Mesenchymal stem cell (in vitro differentiated cells and primary cell): ENCODE measurements around the gene ZEB1.

Experiments used
- DNase-seq: peaks from one replicate; pipeline ENCODE4 v3.0.0-alpha.2; 2013
- H2AFZ ChIP-seq: one replicate; pipeline ENCODE4 v1.6.1; 2013; ENCODE audit warnings: low read depth, mild to moderate bottlenecking, control low read depth, inconsistent platforms, low read length, moderate library complexity
- H2AK5ac ChIP-seq: 2 replicates; pipeline ENCODE4 v1.6.1; 2013; ENCODE audit warnings: low read length, moderate library complexity, mild to moderate bottlenecking, inconsistent platforms; ENCODE audit not compliant: severe bottlenecking
- H2BK120ac ChIP-seq: one replicate; pipeline ENCODE4 v1.6.1; 2013; ENCODE audit warnings: low read depth, mild to moderate bottlenecking, inconsistent platforms, low read length, moderate library complexity
- H2BK12ac ChIP-seq, 2 experiments: one replicate each; pipeline ENCODE4 v1.6.1; 2013; ENCODE audit warnings: inconsistent platforms in 2 of 2, low read length in 2 of 2, mild to moderate bottlenecking in 2 of 2, moderate library complexity in 2 of 2, control low read depth in 1 of 2
- H2BK15ac ChIP-seq: one replicate; pipeline ENCODE4 v1.6.1; 2013; ENCODE audit warnings: mild to moderate bottlenecking, low read depth, inconsistent platforms; ENCODE audit not compliant: poor library complexity, severe bottlenecking
- H2BK5ac ChIP-seq: 2 replicates; pipeline ENCODE4 v1.6.1; 2013; ENCODE audit warnings: low read depth, mild to moderate bottlenecking, low read length, control low read depth, inconsistent platforms; ENCODE audit not compliant: poor library complexity, severe bottlenecking
- H3K14ac ChIP-seq, 2 experiments: one replicate each; pipeline ENCODE4 v1.6.1; 2013; ENCODE audit warnings: inconsistent platforms in 2 of 2, low read length in 2 of 2, control low read depth in 1 of 2, mild to moderate bottlenecking in 1 of 2, moderate library complexity in 1 of 2
- H3K18ac ChIP-seq, 2 experiments: one replicate each; pipeline ENCODE4 v1.6.1; 2013; ENCODE audit warnings: inconsistent platforms in 2 of 2, low read length in 2 of 2, control low read depth in 1 of 2, low read depth in 1 of 2, mild to moderate bottlenecking in 1 of 2
- H3K23ac ChIP-seq, 2 experiments: one replicate each; pipeline ENCODE4 v1.6.1; 2013; ENCODE audit warnings: inconsistent platforms in 2 of 2, low read length in 2 of 2, mild to moderate bottlenecking in 2 of 2, moderate library complexity in 2 of 2, control low read depth in 1 of 2
- H3K27ac ChIP-seq: 2 replicates; pipeline ENCODE4 v1.5.1; 2013; ENCODE audit warnings: mild to moderate bottlenecking, moderate library complexity, low read length, control low read depth, inconsistent platforms; ENCODE audit not compliant: poor library complexity, severe bottlenecking
- H3K27me3 ChIP-seq, 2 experiments: 2 replicates each; pipeline versions ENCODE4 v1.6.1 to v1.7.0; 2013; ENCODE audit warnings: low read length in 2 of 2, mild to moderate bottlenecking in 2 of 2, moderate library complexity in 2 of 2, control low read depth in 1 of 2, inconsistent platforms in 1 of 2; ENCODE audit not compliant: control insufficient read depth in 1 of 2, insufficient read depth in 1 of 2
- H3K36me3 ChIP-seq, 2 experiments: 2 replicates each; pipeline versions ENCODE4 v1.6.1 to v1.7.0; 2013; ENCODE audit warnings: low read length in 2 of 2, control low read depth in 1 of 2, inconsistent platforms in 1 of 2, low read depth in 1 of 2, mild to moderate bottlenecking in 1 of 2; ENCODE audit not compliant: insufficient read depth in 2 of 2, control insufficient read depth in 1 of 2
- H3K4ac ChIP-seq, 2 experiments: one replicate each; pipeline ENCODE4 v1.6.1; 2013; ENCODE audit warnings: inconsistent platforms in 2 of 2, low read length in 2 of 2, mild to moderate bottlenecking in 2 of 2, moderate library complexity in 2 of 2, control low read depth in 1 of 2, low read depth in 1 of 2
- H3K4me1 ChIP-seq: 2 replicates; pipeline ENCODE4 v1.6.1; 2013; ENCODE audit warnings: low read depth, low read length, control low read depth; ENCODE audit not compliant: control insufficient read depth, insufficient read depth
- H3K4me2 ChIP-seq: 2 replicates; pipeline ENCODE4 v1.6.1; 2013; ENCODE audit warnings: low read length, mild to moderate bottlenecking, inconsistent platforms; ENCODE audit not compliant: poor library complexity, severe bottlenecking
- H3K4me3 ChIP-seq, 2 experiments: 2 replicates each; pipeline versions ENCODE4 v1.5.1 to v1.7.0; 2013; ENCODE audit warnings: low read length in 2 of 2, mild to moderate bottlenecking in 2 of 2, control low read depth in 1 of 2, low read depth in 1 of 2; ENCODE audit not compliant: insufficient read depth in 1 of 2
- H3K79me1 ChIP-seq: replicated peaks from 2 replicates; pipeline ENCODE4 v1.6.1; 2013; ENCODE audit warnings: mild to moderate bottlenecking, control low read depth, low read length, inconsistent platforms; ENCODE audit not compliant: poor library complexity, severe bottlenecking
- H3K9ac ChIP-seq: 2 replicates; pipeline ENCODE4 v1.7.0; 2013; ENCODE audit warnings: mild to moderate bottlenecking, low read length, moderate library complexity
- H3K9me3 ChIP-seq: 2 replicates; pipeline ENCODE4 v1.7.0; 2013; ENCODE audit warnings: mild to moderate bottlenecking, low read length; ENCODE audit not compliant: control insufficient read depth
- H4K8ac ChIP-seq: one replicate; pipeline ENCODE4 v1.6.1; 2013; ENCODE audit warnings: inconsistent platforms, mild to moderate bottlenecking, low read length, moderate library complexity
- H4K91ac ChIP-seq: one replicate; pipeline ENCODE4 v1.6.1; 2013; ENCODE audit warnings: mild to moderate bottlenecking, low read length, inconsistent platforms
- WGBS: methylation state at CpG from one replicate; pipeline ENCODE4 v1.1.7; 2013; ENCODE audit warnings: mixed read lengths; 5-methylcytosine and 5-hydroxymethylcytosine counted together

ZEB1 gene

DNA sequence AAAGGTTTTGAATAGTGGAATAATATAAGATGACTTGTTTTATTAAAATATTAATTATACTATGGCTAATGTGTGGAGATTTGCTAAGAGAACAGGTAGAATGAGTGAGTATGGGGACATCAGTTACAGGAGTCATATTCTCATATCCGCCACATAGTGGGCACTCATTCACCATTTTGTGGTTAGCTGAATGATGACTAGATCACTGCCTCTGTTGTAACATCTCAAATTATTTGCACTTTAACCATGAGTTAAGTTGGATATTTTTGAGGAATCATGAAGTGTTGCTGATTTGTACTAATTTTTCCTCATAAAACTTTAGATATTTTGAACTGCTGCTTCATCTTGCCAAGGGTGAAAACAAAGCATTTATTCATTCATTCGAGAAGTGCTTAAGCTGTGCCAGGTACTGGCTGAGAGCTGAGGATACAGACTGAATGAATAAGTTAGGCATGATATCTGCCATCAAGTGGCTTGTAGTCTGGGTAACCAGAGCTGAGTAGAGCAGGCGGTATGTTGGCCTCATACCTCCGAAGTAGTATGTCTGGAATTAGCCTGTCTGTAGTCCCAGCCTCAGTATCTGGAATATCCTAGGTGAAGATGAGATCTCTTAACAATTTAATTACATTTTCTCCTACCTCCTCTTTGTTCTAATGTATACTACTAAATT is 100.5 kb downstream of the ZEB1 start:
- Histone ChIP-seq H2BK120ac (no peak overlapping the region), H4K91ac (no peak overlapping the region), H2BK12ac (no peak overlapping the region), H2BK5ac (no peak overlapping the region), H4K8ac (peak overlapping the region; percentile 57), H3K4me2 (no peak overlapping the region), H3K9me3 (no peaks in the 10 kb centered on the region), H3K18ac (no peak overlapping the region), H2BK15ac (no peak overlapping the region), H3K4me3 (no peak overlapping the region), H3K4me1 (no peaks in the 10 kb centered on the region), H3K14ac (no peak overlapping the region), H3K9ac (no peak overlapping the region), H3K27ac (no peak overlapping the region), H3K79me1 (peaks cover 18% of the 10 kb centered on the region), H2AFZ (no peak overlapping the region), H3K4ac (no peak overlapping the region), H3K36me3 (peaks cover 0 to 15% of the 10 kb centered on the region in 2 experiments), H3K27me3 (no peaks in the 10 kb centered on the region), H3K23ac (peak overlapping the region in 1 of 2 experiments; percentile 62), H2AK5ac (no peak overlapping the region)
- DNase-seq: peak; percentile 8
- WGBS: 100% methylated on average over 3 of the region's 4 CpGs

DNA sequence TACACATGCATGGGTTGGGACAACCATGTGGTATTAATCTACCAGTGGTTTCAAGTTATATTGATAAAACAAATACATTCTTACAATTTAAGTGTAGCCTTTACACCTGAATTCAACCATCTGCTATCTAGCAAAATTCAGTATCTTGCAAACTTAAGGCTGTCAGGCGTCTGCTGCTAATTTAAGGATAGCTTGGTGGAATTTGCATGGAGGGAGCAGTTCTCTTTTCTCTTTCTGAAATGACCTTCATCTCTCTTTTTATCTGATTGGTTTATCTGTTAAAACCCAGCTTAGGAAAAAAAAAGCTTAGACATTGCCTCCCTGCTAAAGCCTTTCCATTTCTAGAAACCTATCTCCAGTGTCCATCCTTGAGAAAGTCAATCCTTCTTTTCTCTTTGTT is 102.3 kb downstream of the ZEB1 start:
- DNase-seq: no peak

DNA sequence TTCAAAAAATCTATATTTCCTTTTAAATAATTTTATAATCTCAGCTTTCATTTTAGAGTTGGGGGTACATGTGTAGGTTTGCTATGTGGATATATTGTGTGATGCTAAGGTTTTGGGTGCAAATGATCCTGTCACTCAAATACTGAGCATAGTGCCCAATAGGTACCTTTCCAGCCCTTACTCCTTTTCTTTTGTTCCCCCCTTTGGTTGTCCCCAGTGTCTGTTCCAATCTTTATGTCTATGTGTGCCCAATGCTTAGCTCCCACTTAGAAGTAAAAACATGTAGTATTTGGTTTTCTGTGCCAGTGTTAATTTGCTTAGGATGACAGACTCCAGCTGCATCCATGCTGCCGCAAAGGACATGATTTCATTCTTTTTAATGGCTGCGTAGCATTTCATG is 103.6 kb downstream of the ZEB1 start:
- H3K18ac ChIP-seq: no peak overlapping the region
- peaks cover 14% of the 10 kb centered on the region for H3K79me1 ChIP-seq
- no peak overlapping the region for H3K9ac ChIP-seq
- no peaks in the 10 kb centered on the region for H3K9me3 ChIP-seq
- no peak overlapping the region for H4K8ac ChIP-seq
- H2BK5ac ChIP-seq: no peak overlapping the region
- H2BK120ac ChIP-seq: no peak overlapping the region
- no peak overlapping the region for H3K4ac ChIP-seq
- H3K36me3 ChIP-seq: peaks cover 0 to 9% of the 10 kb centered on the region in 2 experiments
- no peak overlapping the region for H3K23ac ChIP-seq
- H4K91ac ChIP-seq: no peak overlapping the region
- H2BK15ac ChIP-seq: no peak overlapping the region
- WGBS: no CpG with 5 or more reads among the region's 2 CpGs
- H3K14ac ChIP-seq: no peak overlapping the region
- H2BK12ac ChIP-seq: no peak overlapping the region
- H3K27me3 ChIP-seq: no peaks in the 10 kb centered on the region
- H2AK5ac ChIP-seq: no peak overlapping the region
- no peak overlapping the region for H3K27ac ChIP-seq
- H3K4me1 ChIP-seq: no peaks in the 10 kb centered on the region
- H2AFZ ChIP-seq: no peak overlapping the region
- no peak for DNase-seq
- no peak overlapping the region for H3K4me2 ChIP-seq
- no peak overlapping the region for H3K4me3 ChIP-seq

More for the DNA sequence above, 102.3 kb downstream of the ZEB1 start:
- peaks cover 0 to 9% of the 10 kb centered on the region in 2 experiments for H3K36me3 ChIP-seq
- H3K9ac ChIP-seq: no peak overlapping the region
- no peak overlapping the region for H3K14ac ChIP-seq
- 100% methylated on average over 1 of the region's 1 CpG for WGBS
- no peak overlapping the region for H3K4me2 ChIP-seq
- H2AFZ ChIP-seq: no peak overlapping the region
- H3K4ac ChIP-seq: no peak overlapping the region
- no peak overlapping the region for H3K18ac ChIP-seq
- H3K4me3 ChIP-seq: no peak overlapping the region
- no peak overlapping the region for H2BK120ac ChIP-seq
- H3K4me1 ChIP-seq: no peaks in the 10 kb centered on the region
- H3K27me3 ChIP-seq: no peaks in the 10 kb centered on the region
- no peak overlapping the region for H4K91ac ChIP-seq
- no peak overlapping the region for H2BK15ac ChIP-seq
- H2AK5ac ChIP-seq: no peak overlapping the region
- no peak overlapping the region for H2BK5ac ChIP-seq
- no peak overlapping the region for H3K23ac ChIP-seq
- no peak overlapping the region for H4K8ac ChIP-seq
- no peak overlapping the region for H2BK12ac ChIP-seq
- H3K9me3 ChIP-seq: no peaks in the 10 kb centered on the region
- peaks cover 17% of the 10 kb centered on the region for H3K79me1 ChIP-seq
- no peak overlapping the region for H3K27ac ChIP-seq

DNA sequence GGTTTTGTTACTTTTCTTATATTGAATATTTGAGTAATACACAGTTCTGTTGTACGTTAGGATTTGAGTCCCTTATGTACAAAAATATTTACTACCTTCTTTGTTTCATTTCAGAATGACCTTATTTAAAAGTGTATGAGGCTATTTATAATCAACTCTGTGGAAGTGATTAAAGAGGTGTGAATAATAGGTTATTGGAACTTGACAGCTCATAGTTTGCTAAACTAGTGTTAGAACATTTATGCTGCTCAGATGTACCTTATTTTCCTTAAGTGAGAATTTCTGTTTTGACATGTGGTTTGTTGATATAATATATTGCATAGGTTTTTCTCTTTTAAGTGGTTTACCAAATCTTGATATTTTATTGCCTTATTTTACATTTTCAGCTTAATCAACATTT is 105.5 kb downstream of the ZEB1 start:
- no peak overlapping the region for H2AFZ ChIP-seq
- H3K27ac ChIP-seq: no peak overlapping the region
- peaks cover 10% of the 10 kb centered on the region for H3K79me1 ChIP-seq
- H3K9me3 ChIP-seq: no peaks in the 10 kb centered on the region
- H3K4me1 ChIP-seq: no peaks in the 10 kb centered on the region
- no peak overlapping the region for H3K23ac ChIP-seq
- H3K4me3 ChIP-seq: no peak overlapping the region
- H3K4me2 ChIP-seq: no peak overlapping the region
- no peak overlapping the region for H2BK120ac ChIP-seq
- H3K9ac ChIP-seq: no peak overlapping the region
- peaks cover 0 to 9% of the 10 kb centered on the region in 2 experiments for H3K36me3 ChIP-seq
- WGBS: no CpG with 5 or more reads among the region's 1 CpG
- no peak overlapping the region for H3K4ac ChIP-seq
- H2BK5ac ChIP-seq: no peak overlapping the region
- no peak overlapping the region for H4K91ac ChIP-seq
- H3K18ac ChIP-seq: no peak overlapping the region
- no peak overlapping the region for H2BK15ac ChIP-seq
- no peak overlapping the region for H2BK12ac ChIP-seq
- H2AK5ac ChIP-seq: no peak overlapping the region
- no peak overlapping the region for H4K8ac ChIP-seq
- no peak overlapping the region for H3K14ac ChIP-seq
- DNase-seq: no peak
- no peaks in the 10 kb centered on the region for H3K27me3 ChIP-seq
